DMS53 treated with DMSO at 0.1 percent for 48 hours (cell line): ENCODE measurements around the gene INTS11.

Source experiments
- DNase-seq: peaks from one replicate; lab custom pipeline; 2025; ENCODE audit not compliant: unreplicated experiment; lab: John Stamatoyannopoulos, UW

Gene INTS11

DNA sequence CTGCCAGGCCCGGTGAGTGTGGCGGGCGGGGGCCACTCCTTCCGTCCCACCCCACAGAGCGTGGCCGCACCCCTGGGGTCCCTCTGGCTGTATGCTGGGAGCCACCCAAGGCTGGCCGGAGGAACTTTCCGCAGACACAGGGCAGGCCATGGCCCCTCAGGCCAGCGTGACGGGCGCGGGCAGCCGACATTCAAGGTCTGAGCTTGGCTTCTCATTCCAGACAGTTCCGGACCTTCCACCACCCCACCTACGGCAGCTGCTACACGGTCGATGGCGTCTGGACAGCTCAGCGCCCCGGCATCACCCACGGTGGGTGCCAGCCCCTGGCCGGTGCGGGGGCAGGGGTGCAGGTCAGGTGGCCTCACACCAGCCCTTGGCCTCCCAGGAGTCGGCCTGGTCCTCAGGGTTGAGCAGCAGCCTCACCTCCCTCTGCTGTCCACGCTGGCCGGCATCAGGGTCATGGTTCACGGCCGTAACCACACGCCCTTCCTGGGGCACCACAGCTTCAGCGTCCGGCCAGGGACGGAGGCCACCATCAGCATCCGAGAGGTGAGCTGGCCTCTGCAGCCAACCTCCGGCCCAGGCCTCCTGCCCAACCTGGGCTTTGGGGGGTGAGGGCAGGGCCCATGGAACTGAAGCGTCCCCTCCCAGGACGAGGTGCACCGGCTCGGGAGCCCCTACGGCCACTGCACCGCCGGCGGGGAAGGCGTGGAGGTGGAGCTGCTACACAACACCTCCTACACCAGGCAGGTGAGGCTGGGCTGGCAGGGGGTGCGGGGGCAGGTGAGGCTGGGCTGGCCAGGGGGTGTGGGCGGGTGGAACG, 37.0 kb downstream of the INTS11 start:
- DNase-seq: no peak

DNA sequence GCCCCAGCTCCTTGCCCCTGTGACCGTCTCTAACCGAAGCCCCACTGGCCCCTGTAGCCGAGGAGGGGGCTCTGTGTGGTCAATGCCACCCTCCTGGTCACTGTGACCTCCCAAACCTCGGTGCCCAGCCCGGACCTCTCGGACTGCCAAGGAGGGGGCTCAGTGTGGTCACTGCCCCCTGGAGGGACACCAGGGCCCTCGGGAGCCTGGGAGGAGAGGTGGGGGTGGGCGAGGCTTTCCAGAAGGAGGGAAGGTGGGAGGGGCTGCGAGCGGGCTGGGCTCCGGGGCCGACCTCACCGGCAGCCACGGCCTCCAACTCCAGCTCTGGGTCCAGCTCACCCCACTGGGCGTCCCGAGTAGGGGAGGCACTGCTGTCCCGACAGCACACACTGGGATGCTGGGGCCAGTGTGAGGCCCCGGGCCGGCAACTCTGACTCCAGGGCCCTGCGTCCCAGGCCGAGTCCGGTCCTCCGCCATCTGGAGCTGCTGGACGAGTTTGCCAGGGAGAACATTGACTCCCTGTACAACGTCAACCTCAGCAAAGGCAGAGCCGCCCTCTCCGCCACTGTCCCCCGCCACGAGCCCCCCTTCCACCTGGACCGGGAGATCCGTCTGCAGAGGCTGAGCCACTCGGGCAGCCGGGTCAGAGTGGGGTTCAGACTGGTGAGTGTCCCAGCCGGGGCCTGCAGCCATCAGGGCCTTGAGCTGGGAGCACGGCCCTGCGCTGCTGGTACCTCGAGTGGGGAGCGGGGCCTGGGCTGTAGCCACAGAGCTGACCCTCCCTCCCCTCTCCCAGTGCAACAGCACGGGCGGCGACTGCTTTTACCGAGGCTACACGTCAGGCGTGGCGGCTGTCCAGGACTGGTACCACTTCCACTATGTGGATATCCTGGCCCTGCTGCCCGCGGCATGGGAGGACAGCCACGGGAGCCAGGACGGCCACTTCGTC, 37.9 kb downstream of the INTS11 start:
- DNase-seq: no peak

DNA sequence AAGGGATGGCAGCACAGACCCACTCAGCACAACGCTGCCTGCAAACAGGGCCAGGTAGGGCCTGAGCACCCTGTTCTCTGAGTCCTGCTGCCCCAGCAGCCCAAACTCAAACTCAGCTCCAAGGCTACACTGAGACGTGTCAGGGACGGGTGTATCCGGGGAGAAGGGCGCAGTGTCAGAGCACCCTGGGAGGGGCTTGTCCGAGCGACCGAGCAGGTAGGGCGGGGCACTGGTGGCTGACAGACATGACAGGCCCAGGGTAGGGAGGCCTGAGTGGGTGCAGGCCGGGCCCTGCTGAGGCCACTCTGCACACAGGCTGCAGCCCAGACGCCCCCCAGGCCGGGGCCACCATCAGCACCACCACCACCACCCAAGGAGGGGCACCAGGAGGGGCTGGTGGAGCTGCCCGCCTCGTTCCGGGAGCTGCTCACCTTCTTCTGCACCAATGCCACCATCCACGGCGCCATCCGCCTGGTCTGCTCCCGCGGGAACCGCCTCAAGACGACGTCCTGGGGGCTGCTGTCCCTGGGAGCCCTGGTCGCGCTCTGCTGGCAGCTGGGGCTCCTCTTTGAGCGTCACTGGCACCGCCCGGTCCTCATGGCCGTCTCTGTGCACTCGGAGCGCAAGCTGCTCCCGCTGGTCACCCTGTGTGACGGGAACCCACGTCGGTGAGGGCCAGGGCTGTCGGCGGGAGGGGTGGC, 38.7 kb downstream of the INTS11 start:
- DNase-seq: no peak

DNA sequence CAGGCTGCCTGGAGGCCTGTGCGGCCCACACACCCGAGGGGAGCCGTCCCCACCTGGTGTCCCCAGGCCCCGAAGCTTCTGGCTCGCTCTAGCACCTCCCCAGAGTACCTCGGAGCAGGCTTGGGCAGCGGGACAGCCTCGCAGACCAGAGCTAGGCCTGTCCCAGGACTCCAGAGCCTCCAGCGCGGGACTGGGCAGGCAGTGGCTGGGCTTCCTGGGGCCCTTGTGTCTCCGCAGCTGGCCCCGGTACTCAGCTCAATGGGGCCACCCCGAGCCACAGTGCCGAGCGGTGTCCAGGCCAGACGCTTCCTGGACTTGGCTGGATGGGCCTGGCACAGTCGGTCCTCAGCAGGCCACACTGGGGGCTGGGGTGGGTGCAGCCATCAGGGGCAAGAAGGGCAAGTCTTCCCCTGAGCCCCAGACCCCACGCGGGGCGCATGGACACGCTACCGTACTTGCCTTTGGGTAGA, 39.3 kb downstream of the INTS11 start:
- no peak for DNase-seq

DNA sequence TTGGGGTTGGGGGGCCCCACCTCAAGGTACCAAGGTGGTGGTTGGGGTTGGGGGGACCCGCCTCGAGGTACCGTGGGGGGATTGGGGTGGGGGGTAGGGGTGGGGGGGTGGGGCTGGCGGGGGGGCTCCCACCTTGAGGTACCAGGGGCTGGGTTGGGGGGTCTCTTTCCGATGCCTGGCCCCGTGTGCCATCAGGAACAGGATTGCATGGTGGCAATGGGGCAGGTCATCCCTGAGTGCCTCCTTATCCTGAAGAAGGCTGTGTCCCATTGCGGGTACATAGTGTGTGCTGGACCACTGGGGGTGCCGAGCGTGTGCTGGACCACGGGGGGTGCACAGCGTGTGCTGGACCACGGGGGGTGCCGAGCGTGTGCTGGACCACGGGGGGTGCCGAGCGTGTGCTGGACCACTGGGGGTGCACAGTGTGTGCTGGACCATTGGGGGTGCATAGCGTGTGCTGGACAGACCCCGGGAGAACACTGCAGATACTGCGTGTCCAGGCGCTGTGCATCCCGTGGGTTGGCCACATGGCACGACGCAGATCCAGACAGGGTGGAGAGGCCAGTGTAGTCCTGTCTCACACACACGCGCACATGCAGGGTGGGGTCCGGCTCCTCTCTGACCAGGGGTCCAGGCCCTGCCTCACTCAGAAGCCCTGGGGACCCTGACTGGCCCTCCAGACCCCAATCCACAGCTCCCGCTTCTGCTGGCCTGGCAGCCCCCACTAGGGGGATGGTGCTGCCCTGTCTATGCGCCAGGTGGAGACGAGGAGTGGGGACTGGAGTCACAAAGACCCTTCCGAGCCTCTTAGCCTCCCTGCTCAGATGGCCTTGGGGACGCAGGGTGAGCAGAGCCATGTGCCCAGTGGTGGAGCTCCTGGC, 40.0 kb downstream of the INTS11 start:
- no peak for DNase-seq

DNA sequence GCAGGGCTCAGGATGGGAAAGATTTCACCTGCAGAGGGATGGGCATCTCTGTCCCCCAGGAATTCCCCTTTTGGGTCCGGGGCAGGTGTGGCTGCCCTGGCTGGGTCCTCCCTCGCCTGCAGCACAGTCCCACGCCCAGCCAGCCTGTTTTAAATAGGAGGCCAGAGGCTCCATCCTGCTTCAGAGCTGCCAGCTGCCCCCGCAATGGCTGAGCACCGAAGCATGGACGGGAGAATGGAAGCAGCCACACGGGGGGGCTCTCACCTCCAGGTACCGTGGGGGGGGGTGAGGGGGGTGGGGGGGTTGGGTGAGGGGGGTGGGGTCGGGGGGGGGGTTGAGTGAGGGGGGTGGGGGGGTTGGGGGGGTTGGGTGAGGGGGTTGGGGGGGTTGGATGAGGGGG, 40.6 kb downstream of the INTS11 start:
- no peak for DNase-seq

DNA sequence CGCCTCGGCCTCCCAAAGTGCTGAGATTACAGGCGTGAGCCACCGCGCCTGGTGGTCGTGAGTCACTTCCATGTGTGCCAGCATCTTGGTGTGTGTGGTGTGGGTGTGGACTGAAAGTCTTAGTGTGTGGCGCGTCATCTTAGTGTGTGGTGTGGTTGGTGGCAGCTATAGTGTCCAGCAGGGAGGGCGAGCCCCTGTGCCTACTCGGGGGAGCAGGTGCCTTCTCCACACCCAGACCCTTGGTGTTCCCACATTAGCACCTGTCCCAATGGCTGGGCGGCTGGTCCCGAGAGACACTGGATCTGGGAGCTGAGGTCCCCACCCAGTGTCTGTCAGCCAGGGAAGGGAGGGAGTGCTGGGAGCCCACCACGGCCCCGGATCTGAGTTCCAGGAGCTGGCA, 41.5 kb downstream of the INTS11 start:
- DNase-seq: no peak

DNA sequence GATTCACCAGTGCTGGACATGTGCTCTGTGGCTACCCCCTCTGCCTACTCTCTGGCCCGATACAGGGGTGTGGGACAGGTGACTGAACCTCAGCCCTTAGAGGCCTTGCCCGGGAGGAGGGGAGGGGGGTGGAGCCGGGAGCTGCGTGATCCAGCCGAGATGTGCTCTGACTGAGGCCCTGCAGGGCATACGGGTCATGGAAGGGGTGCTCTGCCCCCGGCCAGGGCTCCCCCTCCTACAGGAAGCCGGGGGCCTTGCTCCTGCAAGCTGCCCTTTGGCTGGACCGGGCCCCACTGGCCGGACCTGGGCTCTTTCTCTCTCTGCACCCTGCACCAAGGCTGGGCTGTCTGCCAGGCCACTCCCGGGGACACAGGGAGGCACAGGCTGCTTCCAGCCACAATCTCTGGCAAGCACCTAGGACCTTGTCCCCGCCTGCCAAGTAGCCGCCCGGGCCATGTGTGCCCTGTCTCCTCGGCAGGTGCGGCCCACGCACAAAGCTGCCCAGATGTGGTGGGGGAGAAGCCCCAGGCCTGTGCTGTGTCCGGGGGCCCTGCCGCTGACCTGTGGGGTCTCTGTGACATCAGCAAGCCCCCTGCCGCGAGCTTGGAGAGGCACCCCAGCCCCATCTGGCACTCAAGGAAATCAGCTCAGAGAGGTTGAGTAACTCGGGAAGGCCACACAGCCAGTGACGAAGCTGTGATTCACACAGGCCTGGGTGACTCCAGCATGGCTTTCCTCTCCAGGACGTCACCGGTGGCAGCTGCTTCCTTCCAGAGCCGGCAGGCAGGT, 42.7 kb downstream of the INTS11 start:
- peak; percentile 58 for DNase-seq

DNA sequence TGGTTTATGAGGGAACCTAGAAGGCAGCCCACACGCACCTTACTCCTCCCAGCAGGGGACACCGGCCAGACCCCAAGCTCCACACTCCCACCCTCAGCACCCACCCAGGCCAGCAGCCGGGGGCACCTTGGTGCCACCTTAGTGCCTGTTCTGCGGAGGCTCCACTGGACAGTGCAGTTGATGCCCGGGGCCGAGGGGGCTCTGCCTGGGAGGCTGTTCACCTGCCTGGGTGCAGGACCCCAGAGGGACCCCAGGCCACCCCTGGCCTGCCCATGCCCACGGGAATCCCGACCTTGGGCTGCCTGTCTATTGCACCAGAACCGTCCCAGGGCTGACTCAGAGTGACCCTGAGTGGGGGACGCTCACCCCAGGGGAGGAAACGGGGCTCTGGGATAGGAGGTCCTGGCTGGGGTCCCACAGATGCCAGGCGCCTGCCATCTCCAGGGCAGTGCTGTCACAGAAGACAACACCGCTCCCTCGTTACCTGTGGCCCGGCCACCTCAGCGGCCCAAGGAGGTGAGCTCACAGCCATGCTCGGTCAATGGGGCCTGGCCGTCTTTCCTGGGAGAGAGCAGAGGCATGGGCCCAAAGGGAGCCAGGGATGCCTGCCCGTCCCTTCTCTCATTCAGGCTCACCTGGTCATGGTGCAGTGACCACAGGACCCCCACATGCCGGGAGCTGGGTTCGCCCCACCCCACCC, 43.5 kb downstream of the INTS11 start:
- no peak for DNase-seq

DNA sequence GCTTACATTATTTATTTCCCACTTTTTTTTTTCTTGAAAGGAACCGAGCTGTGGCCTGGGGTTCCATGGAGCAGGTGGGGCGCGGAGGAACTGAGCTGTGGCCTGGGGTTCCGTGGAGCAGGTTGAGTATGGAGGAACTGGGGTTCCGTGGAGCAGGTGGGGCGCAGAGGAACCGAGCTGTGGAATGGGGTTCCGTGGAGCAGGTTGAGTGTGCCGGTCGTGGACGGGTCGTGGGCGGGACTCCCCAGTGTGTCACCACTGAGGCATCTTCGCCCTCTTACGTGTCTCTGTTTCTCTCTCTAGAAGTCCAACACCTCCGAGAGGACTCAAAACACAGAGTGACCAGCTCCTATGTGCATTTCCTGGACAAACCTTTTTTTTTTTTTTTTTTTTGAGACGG, 45.4 kb downstream of the INTS11 start:
- DNase-seq: no peak

DNA sequence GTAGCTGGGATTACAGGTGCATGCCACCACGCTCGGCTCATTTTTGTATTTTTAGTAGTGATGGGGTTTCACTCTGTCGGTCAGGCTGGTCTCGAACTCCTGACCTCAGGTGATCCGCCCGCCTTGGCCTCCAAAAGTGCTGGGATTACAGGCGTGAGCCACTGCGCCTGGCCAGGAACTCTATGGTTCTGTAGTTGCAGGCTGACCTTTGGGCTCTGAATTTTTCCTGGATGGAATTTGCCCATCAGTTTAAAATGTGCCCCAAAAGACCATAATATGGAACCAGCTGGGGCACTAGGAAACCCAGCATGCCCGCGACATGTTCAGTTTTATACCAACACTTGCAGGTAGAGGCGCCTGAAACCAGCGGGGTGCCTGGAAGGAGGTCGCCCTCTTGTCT, 45.8 kb downstream of the INTS11 start:
- no peak for DNase-seq

DNA sequence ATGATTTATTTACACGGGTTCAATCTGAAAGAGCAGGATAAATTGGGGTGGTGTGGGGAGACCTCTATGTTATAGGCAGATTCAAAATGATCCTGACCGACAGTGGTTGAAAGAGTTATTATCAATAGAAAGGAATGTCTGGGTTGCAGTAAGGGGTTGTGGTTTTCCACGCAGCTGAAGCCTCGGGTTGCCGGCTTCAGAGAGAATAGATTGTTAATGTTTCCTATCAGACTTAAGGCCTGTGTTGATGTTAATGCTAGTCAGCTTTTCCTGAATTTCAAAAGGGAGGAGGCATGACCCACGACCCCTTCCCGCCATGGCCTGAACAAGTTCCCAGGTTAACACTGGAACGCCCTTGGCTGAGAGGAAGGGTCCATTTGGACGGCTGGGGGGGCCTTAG, 48.6 kb downstream of the INTS11 start:
- no peak for DNase-seq

DNA sequence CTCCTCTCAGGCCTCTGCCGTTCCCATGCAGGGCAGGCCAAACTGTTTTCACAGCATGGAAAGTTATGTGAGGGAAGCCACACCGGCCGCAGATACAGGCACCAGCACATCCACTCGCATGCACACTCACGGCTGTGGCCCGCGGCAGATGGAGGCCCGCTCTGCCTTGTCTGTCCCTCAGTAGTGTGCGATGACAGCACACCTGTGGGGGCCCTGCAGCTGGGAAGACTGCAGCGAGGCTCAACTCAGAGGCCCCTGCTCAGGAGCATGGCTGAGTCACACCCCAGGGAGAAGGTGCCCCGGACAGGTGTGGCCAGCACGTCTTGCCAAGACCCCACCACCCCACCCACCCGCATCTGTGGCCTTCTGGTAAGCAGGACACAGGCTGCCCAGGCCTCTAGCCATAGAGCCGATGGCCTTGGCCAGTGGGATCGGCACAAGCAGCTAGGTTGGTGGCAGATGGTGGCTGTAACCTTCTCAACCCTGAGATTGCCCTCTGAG, 49.5 kb downstream of the INTS11 start:
- no peak for DNase-seq

DNA sequence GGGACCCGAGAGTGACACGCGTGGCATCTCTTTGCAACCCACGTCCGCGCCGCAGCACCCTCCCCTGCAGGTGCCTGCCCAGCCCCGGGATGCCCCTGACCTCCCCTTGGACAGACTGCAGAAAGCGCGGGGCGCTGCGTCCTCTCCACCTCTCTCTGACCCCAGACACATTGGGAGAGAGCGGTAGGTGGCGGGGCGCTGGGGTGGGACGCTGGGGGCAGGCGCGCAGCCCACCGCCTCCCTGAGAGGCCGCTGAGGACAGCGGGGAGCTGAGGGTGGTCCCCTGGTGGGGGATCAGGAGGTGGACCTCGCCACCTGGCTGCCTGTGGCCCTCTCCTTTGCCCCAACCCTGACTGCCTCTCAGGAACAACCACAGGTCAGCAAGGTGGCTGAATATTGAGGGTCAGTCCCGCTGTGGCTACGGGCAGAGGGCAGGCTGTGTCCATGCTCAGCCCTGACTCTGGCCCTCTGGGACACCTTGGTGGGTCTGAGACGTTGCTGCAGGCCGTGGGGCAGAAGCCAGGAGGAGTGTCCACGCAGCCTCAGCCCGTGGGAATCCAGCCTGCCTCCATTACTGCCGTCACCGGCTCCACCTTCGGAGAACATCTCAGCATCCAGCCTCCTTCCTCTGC, 50.0 kb downstream of the INTS11 start:
- no peak for DNase-seq

DNA sequence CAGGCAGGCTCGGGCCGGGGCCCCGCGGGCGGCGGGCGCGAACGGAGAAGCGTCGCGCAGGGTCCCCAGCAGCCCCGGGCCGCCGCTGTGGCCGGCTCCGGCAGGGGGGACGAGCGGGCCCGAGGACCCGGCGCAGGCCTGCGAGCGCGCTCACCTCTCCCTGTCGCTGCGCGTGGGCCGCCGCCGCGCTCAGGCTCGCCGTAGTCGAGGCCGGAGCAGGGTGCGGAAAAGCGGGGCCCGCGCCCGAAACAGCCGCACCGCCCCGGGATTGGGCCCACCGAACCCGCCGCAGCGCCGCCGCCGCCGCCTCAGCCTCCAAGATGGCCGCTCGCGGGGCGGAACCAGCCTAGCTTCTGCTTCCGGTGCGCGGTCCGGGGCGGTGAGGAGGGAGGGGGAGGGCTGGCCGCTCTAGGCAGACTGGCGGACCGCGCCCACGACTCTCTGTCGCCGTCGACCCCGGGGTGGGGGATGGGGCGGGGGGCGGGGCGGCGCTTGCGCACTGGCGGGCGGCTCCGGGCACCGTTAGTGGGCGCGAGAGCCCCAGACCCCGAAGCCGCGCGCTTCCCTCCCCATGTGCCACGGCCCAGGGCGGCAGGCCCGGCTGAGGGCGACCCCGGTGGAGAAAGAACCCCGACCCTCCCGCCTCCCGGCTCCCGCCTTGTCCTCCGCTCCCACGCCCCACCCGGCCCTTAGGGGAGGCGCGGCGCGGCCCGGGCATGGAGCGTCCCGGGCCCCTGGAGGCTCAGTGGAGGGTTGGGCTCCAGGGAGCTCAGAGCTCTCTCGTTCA, 50.8 kb downstream of the INTS11 start, which contains the start of gene UBE2J2:
Gene UBE2J2, minus strand, starts transcription at position 343 of the 787 bp plus-strand sequence. CDS start 5,862 bp downstream, outside the sequence.
- peak; percentile 49 for DNase-seq

DNA sequence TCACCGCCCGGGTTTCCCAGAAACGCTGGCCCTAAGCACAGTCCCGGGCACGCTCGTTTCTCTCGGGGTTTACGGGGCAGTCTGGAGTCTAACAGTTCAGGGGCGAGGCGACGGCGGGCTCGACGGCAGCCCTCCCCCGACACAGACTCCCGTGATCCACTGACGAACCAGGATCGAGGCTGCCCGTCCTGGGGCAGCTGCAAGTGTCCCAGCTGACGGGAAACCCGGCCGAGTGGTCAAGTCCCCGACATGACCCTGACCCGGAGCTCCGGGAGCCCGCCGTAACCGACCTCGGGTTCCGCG, 51.3 kb downstream of the INTS11 start:
- no peak for DNase-seq

DNA sequence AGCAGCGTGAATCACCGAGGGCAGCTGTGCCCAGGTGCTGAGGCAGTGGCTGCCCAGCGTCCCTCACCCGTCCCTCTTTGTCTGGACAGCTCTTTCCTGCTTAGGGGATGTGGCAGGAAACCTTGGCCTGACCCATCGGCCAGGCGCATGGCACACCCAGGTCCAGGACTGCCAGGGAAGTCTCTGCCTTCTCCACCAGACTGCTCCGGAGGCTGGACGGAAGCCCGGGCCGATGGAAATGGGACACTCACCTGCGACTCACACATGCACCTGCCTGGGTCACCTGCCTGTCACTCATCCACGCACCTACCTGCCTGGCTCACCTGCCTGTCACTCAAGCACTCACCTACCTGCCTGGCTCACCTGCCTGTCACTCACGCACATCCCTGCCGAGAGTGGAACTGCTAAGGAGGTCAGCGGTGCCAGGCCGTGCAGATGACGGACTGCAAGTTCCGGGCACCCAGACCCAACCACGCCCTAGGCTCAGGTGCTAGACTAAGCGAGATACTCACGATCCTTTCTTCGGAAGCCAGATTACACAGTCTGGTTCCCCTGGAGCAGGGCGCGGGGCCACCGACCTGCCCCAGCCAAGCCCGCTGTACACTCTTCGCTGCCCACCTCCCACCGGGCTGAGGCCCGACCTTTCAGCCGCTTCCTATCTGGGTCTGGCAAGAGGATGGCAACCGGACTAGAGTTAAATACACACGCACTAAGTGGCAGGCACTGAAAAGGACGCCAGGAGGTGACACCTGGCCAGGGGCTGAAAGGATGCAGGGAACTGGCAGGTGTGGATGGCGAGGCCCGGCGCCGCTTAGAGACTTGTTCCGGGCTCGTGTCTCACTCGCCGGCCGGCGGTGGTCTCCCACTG, 51.9 kb downstream of the INTS11 start:
- DNase-seq: peak; percentile 92
